ENCODE measurements around the gene SLC15A4. TPM values are rescaled to one million over a fixed set of nuclear protein-coding genes. Genes with fewer than 3 reads are reported as not detected.
A peak's percentile ranks its signal among the peaks of the same experiment; 100 is the strongest.

Gene SLC15A4
- total RNA-seq, 1 experiment from 2014 or later = 29.1 TPM

GRCh38 chr12:128861226-128862016 lies 37.7 kb upstream of the SLC15A4 start:
- no peaks in the 10 kb centered on the region for H3K4me1 ChIP-seq (ENCODE audit: control insufficient read depth, insufficient read depth, low read length)
- peak; percentile 40; the same call in 1 of the 2 replicates for ATAC-seq
- BruUV-seq (replicated peaks) = no TSS peak
- H3K27ac ChIP-seq (ENCODE audit: low read length) = no peak overlapping the region
- no peaks in the 10 kb centered on the region for H3K36me3 ChIP-seq (ENCODE audit: control insufficient read depth, insufficient read depth, low read length)
- no peaks in the 10 kb centered on the region for H3K9me3 ChIP-seq (ENCODE audit: control insufficient read depth, insufficient read depth, low read depth, low read length)
- CTCF ChIA-PET = no interaction called here
- no peak for DNase-seq (ENCODE audit: low read depth, low spot score)
- intact Hi-C loops (cut with micrococcal nuclease; ENCODE audit: unreplicated experiment) (no loop called here), in situ Hi-C loops (cut with HindIII; ENCODE audit: low pct_unique_long_range_greater_than_20kb, low sequenced_read_pairs) (no loop called here)
- POLR2A ChIA-PET = no interaction called here
- TF ChIP-seq REST (IDR thresholded peaks at IDR 0.05; ENCODE audit: insufficient read depth in 1 of 2, low read depth in 2 of 2, low read length in 1 of 2) (no peak), TCF7L2 (IDR thresholded peaks at IDR 0.05; ENCODE audit: low read depth, low read length) (no peak), POLR2AphosphoS5 (IDR thresholded peaks at IDR 0.05; ENCODE audit: low read depth, low read length) (no peak), SIN3A (IDR thresholded peaks at IDR 0.05; ENCODE audit: borderline replicate concordance, insufficient read depth, low read depth, low read length) (no peak)
- TF ChIP-seq, protein P1, sequence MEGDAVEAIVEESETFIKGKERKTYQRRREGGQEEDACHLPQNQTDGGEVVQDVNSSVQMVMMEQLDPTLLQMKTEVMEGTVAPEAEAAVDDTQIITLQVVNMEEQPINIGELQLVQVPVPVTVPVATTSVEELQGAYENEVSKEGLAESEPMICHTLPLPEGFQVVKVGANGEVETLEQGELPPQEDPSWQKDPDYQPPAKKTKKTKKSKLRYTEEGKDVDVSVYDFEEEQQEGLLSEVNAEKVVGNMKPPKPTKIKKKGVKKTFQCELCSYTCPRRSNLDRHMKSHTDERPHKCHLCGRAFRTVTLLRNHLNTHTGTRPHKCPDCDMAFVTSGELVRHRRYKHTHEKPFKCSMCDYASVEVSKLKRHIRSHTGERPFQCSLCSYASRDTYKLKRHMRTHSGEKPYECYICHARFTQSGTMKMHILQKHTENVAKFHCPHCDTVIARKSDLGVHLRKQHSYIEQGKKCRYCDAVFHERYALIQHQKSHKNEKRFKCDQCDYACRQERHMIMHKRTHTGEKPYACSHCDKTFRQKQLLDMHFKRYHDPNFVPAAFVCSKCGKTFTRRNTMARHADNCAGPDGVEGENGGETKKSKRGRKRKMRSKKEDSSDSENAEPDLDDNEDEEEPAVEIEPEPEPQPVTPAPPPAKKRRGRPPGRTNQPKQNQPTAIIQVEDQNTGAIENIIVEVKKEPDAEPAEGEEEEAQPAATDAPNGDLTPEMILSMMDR (IDR thresholded peaks at IDR 0.05) = no peak
- H3K27me3 ChIP-seq (ENCODE audit: control insufficient read depth, insufficient read depth, low read length) = no peaks in the 10 kb centered on the region
- no peak overlapping the region for H3K4me3 ChIP-seq (ENCODE audit: low read depth in 2 of 2, low read length in 2 of 2)

- Histone ChIP-seq H3K27ac (ENCODE audit: low read length) (no peak overlapping the region), H3K9me3 (ENCODE audit: control insufficient read depth, insufficient read depth, low read depth, low read length) (no peaks in the 10 kb centered on the region), H3K4me1 (ENCODE audit: control insufficient read depth, insufficient read depth, low read length) (no peaks in the 10 kb centered on the region), H3K4me3 (ENCODE audit: low read depth in 2 of 2, low read length in 2 of 2) (no peak overlapping the region), H3K36me3 (ENCODE audit: control insufficient read depth, insufficient read depth, low read length) (no peaks in the 10 kb centered on the region), H3K27me3 (ENCODE audit: control insufficient read depth, insufficient read depth, low read length) (no peaks in the 10 kb centered on the region)
- ChIA-PET CTCF (no interaction called here), POLR2A (no interaction called here)
- in situ Hi-C loops (cut with HindIII; ENCODE audit: low pct_unique_long_range_greater_than_20kb, low sequenced_read_pairs) (no loop called here), intact Hi-C loops (cut with micrococcal nuclease; ENCODE audit: unreplicated experiment) (no loop called here)
- no peak for TF ChIP-seq TCF7L2 (IDR thresholded peaks at IDR 0.05; ENCODE audit: low read depth, low read length)
- no peak for TF ChIP-seq SIN3A (IDR thresholded peaks at IDR 0.05; ENCODE audit: borderline replicate concordance, insufficient read depth, low read depth, low read length)
- no peak for TF ChIP-seq POLR2AphosphoS5 (IDR thresholded peaks at IDR 0.05; ENCODE audit: low read depth, low read length)
- TF ChIP-seq, protein P1 (IDR thresholded peaks at IDR 0.05) = no peak
- no peak for TF ChIP-seq REST (IDR thresholded peaks at IDR 0.05; ENCODE audit: insufficient read depth in 1 of 2, low read depth in 2 of 2, low read length in 1 of 2)
- DNase-seq (ENCODE audit: low read depth, low spot score) = no peak
- no TSS peak for BruUV-seq (replicated peaks)
- ATAC-seq = no peak
These were observed 35.6 kb upstream of the SLC15A4 start for GRCh38 chr12:128859311-128859710.

All from Panc1 (cell line).